Astrocyte of the cerebellum (primary cell): ENCODE data around the gene S100PBP.

ENCODE experiments used
- DNase-seq: peaks from one replicate; pipeline ENCODE4 v3.0.0-alpha.2; 2011; ENCODE audit warnings: low read depth
- H3K4me3 ChIP-seq: 2 replicates; pipeline ENCODE4 v1.5.1; 2011; ENCODE audit warnings: mild to moderate bottlenecking, low read depth, low read length, moderate library complexity
- in situ Hi-C: cut with HindIII; loops from 2 replicates; pipeline ENCODE4 v1.10.0; 2017; ENCODE audit warnings: low sequenced_read_pairs
- TF ChIP-seq, protein P1 (sequence below): IDR thresholded peaks from 2 replicates; pipeline ENCODE4 v1.5.1; 2012; ENCODE audit warnings: low read length, low read depth, moderate library complexity, mild to moderate bottlenecking; ENCODE audit errors: missing control alignments

Gene S100PBP

DNA sequence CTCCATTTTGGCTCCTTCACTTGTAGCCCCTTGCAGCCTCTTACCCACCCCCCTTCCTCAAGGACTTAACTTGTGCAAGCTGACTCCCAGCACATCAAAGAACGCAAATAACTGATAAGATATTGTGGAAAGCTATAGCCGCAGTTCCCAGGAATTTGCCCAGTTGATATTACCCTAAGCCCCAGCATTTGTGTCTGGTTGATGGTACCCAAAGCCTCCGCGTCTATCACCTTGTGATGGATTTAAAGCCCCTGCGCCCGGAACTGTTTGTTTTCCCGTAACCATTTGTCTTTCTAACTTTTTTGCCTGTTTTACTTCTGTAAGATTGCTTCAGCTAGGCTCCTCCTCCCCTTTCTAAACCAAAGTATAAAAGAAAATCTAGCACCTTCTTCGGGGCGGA, 6.2 kb upstream of the S100PBP start:
- no peak for DNase-seq
- TF ChIP-seq, protein P1, sequence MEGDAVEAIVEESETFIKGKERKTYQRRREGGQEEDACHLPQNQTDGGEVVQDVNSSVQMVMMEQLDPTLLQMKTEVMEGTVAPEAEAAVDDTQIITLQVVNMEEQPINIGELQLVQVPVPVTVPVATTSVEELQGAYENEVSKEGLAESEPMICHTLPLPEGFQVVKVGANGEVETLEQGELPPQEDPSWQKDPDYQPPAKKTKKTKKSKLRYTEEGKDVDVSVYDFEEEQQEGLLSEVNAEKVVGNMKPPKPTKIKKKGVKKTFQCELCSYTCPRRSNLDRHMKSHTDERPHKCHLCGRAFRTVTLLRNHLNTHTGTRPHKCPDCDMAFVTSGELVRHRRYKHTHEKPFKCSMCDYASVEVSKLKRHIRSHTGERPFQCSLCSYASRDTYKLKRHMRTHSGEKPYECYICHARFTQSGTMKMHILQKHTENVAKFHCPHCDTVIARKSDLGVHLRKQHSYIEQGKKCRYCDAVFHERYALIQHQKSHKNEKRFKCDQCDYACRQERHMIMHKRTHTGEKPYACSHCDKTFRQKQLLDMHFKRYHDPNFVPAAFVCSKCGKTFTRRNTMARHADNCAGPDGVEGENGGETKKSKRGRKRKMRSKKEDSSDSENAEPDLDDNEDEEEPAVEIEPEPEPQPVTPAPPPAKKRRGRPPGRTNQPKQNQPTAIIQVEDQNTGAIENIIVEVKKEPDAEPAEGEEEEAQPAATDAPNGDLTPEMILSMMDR = no peak
- in situ Hi-C loops = no loop called here
- H3K4me3 ChIP-seq = no peak overlapping the region

DNA sequence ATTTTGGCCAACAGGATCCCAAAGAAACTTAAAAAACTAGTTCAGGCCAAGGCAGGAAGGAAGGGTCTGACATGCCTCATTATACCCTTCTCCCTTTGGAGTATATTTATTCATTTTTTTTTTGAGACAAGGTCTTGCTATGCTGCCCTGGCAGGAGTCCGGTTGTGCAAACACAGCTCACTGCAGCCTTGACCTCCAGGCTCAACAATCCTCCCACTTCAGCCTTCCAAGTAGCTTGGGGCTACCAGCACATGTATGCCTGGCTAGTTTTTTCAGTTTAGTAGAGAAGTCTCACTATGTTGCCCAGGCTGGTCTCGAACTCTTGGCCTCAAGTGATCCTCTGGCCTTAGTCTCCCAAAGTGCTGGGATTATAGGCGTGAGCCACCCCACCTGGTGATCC, 5.5 kb upstream of the S100PBP start:
- TF ChIP-seq, protein P1 = no peak
- H3K4me3 ChIP-seq = no peak overlapping the region
- DNase-seq = no peak
- in situ Hi-C loops = no loop called here

DNA sequence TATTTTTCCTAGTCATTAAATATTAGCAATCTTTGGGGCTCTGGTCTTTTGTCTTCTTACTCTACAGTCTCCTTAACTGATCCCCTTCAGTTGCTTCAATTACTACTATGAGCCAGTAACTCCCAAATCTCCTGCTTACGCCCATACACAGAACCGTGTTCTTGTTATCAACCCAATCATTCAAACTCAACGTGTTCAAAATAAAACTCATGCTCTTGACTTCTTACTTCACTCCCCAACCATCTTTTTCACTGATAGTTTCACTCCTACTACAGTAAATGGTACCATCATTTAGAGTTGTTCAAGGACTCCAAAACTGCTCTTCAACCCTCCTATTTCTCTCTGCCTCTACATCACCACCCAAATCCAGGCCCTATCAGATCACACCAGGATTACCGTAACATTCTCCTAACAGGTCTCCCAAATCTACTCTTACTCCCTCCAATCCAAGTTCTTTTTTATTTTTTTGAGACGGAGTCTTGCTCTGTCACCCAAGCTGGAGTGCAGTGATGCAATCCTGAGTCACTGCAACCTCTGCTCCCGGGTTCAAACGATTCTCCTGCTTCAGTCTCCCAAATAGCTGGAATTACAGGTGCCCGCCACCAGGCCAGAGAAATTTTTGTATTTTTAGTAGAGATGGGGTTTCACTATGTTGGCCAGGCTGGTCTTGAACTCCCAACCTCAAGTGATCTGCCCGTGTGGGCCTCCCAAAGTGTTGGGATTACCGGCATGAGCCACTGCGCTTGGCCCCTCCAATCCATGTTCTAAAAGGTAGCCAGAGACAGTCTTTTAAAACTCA, 3.3 kb upstream of the S100PBP start:
- TF ChIP-seq, protein P1 = no peak
- H3K4me3 ChIP-seq = no peak overlapping the region
- no peak for DNase-seq
- in situ Hi-C loops = no loop called here

DNA sequence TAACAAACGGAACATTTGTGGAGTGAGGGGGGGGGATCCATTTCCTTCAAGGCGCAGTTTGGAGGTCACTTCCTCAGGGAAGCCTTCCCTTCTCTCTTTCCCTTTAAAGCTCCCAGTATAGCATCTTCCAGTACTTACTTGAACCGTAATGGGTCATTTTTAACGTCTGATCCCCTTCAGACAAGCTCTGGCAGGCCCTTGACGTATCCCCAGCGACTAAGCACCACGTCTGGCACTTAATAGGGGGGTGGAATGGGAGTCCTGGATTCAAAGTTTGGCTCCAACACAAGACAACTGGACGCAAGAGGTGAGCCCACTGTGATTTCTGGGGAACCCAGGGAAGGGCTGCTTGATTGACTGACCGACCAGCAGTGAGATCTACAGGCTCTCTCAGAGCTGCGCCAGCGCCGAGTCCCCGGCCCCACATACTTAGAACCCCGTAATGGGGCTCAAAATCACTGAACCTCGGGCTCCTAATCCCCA, 736 bp upstream of the S100PBP start:
- no peak for DNase-seq
- H3K4me3 ChIP-seq = peak overlapping the region; percentile 99
- in situ Hi-C loops = no loop called here
- TF ChIP-seq, protein P1 = no peak

DNA sequence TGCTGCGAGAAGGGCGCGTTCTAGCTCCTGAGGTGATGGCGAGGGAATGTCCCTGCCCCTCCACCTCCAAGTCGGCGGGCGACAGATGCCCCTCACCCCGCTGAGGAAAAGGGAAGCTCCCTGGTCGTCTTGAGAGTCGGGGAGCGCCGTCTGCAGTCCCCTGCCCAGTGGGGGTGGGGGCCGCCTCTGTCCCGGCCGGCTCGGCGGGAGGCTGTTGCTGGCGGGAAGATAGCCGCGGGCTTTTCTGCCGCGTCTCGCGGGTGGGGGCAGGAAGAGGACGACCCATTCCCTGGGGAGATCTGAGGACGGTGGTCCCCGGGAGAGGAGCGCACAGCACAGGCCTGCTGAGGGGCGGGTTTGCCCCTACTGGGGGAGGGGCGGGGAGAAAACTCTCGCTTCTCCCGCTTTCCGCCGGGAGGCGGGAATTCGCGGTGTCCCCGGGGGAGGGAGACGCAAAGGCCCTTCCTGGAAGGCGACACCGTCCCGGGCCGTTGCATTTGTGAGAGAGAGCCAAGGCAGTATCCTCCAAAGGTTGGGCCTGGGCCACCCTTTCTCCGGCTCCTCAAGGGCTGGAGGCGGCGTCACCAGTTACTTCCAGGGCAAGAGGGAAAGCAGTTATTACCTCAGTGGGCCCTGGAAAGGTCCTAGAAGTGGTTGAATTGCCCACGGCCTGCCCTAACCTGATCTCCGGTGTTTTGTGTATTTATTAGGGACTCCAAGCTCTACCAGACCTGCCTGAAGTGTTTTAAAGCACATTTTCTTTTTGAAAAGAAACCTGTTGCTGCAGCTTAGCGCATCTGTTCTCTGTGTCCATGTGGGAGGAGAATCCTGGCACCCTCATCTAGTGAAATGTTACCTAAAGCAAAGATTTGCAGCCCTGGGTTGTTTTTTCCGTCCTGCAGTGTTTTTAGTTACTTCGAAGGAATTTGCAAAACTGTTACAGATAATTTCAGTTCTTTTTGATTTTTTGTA, 648 bp downstream of the S100PBP start:
- in situ Hi-C loops = no loop called here
- TF ChIP-seq, protein P1 = no peak
- DNase-seq = no peak
- peak overlapping the region; percentile 99 for H3K4me3 ChIP-seq

DNA sequence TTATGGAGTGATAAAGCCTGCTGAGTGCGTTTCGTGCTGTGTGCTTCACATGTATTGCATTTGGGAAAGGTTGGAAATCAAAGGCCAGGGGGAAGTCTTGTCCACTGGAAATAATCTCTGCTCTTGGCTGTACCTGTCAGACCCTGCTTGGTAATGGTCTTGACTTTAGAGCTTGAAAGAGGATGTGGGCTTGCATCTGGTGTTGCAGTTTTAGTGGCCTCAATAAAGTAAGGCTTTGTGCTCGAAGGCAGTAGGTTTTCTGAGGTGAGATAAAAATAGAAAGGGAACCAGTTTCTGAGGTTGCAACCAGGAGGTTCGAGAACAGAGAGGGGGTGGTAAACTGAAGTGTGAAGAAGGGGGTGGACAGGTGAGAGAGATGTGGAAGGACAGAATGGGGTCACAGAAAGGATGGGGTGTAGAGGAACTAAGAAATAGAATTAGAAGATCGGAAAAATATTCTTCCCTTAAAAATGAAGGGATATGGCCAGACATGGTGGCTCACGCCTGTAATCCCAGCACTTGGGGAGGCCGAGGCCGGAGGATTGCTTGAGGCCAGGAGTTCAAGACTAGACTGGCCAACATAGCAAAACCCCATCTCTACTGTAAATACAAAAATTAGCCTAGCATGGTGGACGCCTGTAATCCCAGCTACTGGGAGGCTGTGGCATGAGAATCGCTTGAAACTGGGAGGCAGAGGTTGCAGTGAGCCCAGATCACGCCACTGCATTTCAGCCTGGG, 1.5 kb downstream of the S100PBP start:
- TF ChIP-seq, protein P1 = no peak
- in situ Hi-C loops = no loop called here
- no peak for DNase-seq
- H3K4me3 ChIP-seq = peak overlapping the region; percentile 99
